ENCODE results near the gene SLC25A28.

Gene SLC25A28

GRCh38 chr10:99590799-99591198 is 29.4 kb downstream of the SLC25A28 start:
- Histone ChIP-seq H3K36me3 (ENCODE audit: control insufficient read depth, insufficient read depth, low read length) (no peaks in the 10 kb centered on the region), H3K27me3 (replicated peaks; ENCODE audit: control insufficient read depth, insufficient read depth, low read length) (no peaks in the 10 kb centered on the region), H3K4me3 (replicated peaks; ENCODE audit: low read depth, low read length) (no peak overlapping the region)
- no peak for TF ChIP-seq CTCF (IDR thresholded peaks at IDR 0.05; ENCODE audit: insufficient read depth, low read length, poor library complexity, severe bottlenecking)
- DNase-seq (ENCODE audit: extremely low read depth, insufficient read length): no peak

- TF ChIP-seq CTCF (IDR thresholded peaks at IDR 0.05; ENCODE audit: insufficient read depth, low read length, poor library complexity, severe bottlenecking): no peak
- H3K27me3 ChIP-seq (replicated peaks; ENCODE audit: control insufficient read depth, insufficient read depth, low read length): no peaks in the 10 kb centered on the region
- no peak for DNase-seq (ENCODE audit: extremely low read depth, insufficient read length)
- no peak overlapping the region for H3K4me3 ChIP-seq (replicated peaks; ENCODE audit: low read depth, low read length)
- no peaks in the 10 kb centered on the region for H3K36me3 ChIP-seq (ENCODE audit: control insufficient read depth, insufficient read depth, low read length)
Measured at GRCh38 chr10:99583687-99584086, 36.6 kb downstream of the SLC25A28 start.

- Histone ChIP-seq H3K27me3 (replicated peaks; ENCODE audit: control insufficient read depth, insufficient read depth, low read length) (no peaks in the 10 kb centered on the region; the same call in 1 of the 2 replicates), H3K4me3 (replicated peaks; ENCODE audit: low read depth, low read length) (no peak overlapping the region), H3K36me3 (ENCODE audit: control insufficient read depth, insufficient read depth, low read length) (no peaks in the 10 kb centered on the region)
- no peak for TF ChIP-seq CTCF (IDR thresholded peaks at IDR 0.05; ENCODE audit: insufficient read depth, low read length, poor library complexity, severe bottlenecking)
- DNase-seq (ENCODE audit: extremely low read depth, insufficient read length): no peak
Measured at GRCh38 chr10:99582255-99582770, 37.9 kb downstream of the SLC25A28 start.

- Histone ChIP-seq H3K4me3 (replicated peaks; ENCODE audit: low read depth, low read length) (no peak overlapping the region), H3K36me3 (ENCODE audit: control insufficient read depth, insufficient read depth, low read length) (no peaks in the 10 kb centered on the region), H3K27me3 (replicated peaks; ENCODE audit: control insufficient read depth, insufficient read depth, low read length) (no peaks in the 10 kb centered on the region; the same call in 1 of the 2 replicates)
- no peak for TF ChIP-seq CTCF (IDR thresholded peaks at IDR 0.05; ENCODE audit: insufficient read depth, low read length, poor library complexity, severe bottlenecking)
- DNase-seq (ENCODE audit: extremely low read depth, insufficient read length): no peak
Measured at GRCh38 chr10:99579971-99580370, 40.3 kb downstream of the SLC25A28 start.

GRCh38 chr10:99573790-99574189 is 46.4 kb downstream of the SLC25A28 start:
- Histone ChIP-seq H3K36me3 (ENCODE audit: control insufficient read depth, insufficient read depth, low read length) (no peaks in the 10 kb centered on the region), H3K4me3 (replicated peaks; ENCODE audit: low read depth, low read length) (no peak overlapping the region), H3K27me3 (replicated peaks; ENCODE audit: control insufficient read depth, insufficient read depth, low read length) (no peaks in the 10 kb centered on the region; the same call in 1 of the 2 replicates)
- no peak for DNase-seq (ENCODE audit: extremely low read depth, insufficient read length)
- TF ChIP-seq CTCF (IDR thresholded peaks at IDR 0.05; ENCODE audit: insufficient read depth, low read length, poor library complexity, severe bottlenecking): no peak

GRCh38 chr10:99571816-99572215 is 48.4 kb downstream of the SLC25A28 start:
- no peaks in the 10 kb centered on the region for H3K27me3 ChIP-seq (replicated peaks; ENCODE audit: control insufficient read depth, insufficient read depth, low read length)
- no peak for TF ChIP-seq CTCF (IDR thresholded peaks at IDR 0.05; ENCODE audit: insufficient read depth, low read length, poor library complexity, severe bottlenecking)
- no peak for DNase-seq (ENCODE audit: extremely low read depth, insufficient read length)
- no peak overlapping the region for H3K4me3 ChIP-seq (replicated peaks; ENCODE audit: low read depth, low read length)
- no peaks in the 10 kb centered on the region for H3K36me3 ChIP-seq (ENCODE audit: control insufficient read depth, insufficient read depth, low read length)
